ENCODE results near the gene YRDC. TPM values are rescaled to one million over a fixed set of nuclear protein-coding genes. Genes with fewer than 3 reads are reported as not detected.

The YRDC gene
- total and polyA plus RNA-seq, 9 of the 15 experiments (the other 6 are each of a cell fraction or from before 2014, with no cell fraction given), result 11.1 to 58.5 (median 49.8) TPM

- TF ChIP-seq ZNF431 (CRISPR knock-in tag; IDR thresholded peaks at IDR 0.05), result no peak
- TF ChIP-seq NCOR1 (IDR thresholded peaks at IDR 0.05), result no peak
- TF ChIP-seq ZNF146 (CRISPR knock-in tag; IDR thresholded peaks at IDR 0.05; ENCODE audit: unreplicated experiment), result no peak
- TF ChIP-seq, protein P1, sequence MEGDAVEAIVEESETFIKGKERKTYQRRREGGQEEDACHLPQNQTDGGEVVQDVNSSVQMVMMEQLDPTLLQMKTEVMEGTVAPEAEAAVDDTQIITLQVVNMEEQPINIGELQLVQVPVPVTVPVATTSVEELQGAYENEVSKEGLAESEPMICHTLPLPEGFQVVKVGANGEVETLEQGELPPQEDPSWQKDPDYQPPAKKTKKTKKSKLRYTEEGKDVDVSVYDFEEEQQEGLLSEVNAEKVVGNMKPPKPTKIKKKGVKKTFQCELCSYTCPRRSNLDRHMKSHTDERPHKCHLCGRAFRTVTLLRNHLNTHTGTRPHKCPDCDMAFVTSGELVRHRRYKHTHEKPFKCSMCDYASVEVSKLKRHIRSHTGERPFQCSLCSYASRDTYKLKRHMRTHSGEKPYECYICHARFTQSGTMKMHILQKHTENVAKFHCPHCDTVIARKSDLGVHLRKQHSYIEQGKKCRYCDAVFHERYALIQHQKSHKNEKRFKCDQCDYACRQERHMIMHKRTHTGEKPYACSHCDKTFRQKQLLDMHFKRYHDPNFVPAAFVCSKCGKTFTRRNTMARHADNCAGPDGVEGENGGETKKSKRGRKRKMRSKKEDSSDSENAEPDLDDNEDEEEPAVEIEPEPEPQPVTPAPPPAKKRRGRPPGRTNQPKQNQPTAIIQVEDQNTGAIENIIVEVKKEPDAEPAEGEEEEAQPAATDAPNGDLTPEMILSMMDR (IDR thresholded peaks at IDR 0.05 in 2 of 3, conservative IDR thresholded peaks at IDR 0.05 in 1 of 3; ENCODE audit: insufficient read depth in 2 of 3, low read depth in 1 of 3, low read length in 3 of 3), result no peak
- TF ChIP-seq, protein P2, sequence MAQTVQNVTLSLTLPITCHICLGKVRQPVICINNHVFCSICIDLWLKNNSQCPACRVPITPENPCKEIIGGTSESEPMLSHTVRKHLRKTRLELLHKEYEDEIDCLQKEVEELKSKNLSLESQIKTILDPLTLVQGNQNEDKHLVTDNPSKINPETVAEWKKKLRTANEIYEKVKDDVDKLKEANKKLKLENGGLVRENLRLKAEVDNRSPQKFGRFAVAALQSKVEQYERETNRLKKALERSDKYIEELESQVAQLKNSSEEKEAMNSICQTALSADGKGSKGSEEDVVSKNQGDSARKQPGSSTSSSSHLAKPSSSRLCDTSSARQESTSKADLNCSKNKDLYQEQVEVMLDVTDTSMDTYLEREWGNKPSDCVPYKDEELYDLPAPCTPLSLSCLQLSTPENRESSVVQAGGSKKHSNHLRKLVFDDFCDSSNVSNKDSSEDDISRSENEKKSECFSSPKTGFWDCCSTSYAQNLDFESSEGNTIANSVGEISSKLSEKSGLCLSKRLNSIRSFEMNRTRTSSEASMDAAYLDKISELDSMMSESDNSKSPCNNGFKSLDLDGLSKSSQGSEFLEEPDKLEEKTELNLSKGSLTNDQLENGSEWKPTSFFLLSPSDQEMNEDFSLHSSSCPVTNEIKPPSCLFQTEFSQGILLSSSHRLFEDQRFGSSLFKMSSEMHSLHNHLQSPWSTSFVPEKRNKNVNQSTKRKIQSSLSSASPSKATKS (CRISPR knock-in tag; IDR thresholded peaks at IDR 0.05), result no peak
- TF ChIP-seq MEIS2 (IDR thresholded peaks at IDR 0.05; ENCODE audit: partially characterized antibody), result no peak
- no peak for TF ChIP-seq CEBPG (CRISPR knock-in tag; IDR thresholded peaks at IDR 0.05)
- TF ChIP-seq CEBPG (tag; conservative IDR thresholded peaks at IDR 0.05 in 1 of 2, IDR thresholded peaks at IDR 0.05 in 1 of 2), result no peak
- TF ChIP-seq, protein P3, sequence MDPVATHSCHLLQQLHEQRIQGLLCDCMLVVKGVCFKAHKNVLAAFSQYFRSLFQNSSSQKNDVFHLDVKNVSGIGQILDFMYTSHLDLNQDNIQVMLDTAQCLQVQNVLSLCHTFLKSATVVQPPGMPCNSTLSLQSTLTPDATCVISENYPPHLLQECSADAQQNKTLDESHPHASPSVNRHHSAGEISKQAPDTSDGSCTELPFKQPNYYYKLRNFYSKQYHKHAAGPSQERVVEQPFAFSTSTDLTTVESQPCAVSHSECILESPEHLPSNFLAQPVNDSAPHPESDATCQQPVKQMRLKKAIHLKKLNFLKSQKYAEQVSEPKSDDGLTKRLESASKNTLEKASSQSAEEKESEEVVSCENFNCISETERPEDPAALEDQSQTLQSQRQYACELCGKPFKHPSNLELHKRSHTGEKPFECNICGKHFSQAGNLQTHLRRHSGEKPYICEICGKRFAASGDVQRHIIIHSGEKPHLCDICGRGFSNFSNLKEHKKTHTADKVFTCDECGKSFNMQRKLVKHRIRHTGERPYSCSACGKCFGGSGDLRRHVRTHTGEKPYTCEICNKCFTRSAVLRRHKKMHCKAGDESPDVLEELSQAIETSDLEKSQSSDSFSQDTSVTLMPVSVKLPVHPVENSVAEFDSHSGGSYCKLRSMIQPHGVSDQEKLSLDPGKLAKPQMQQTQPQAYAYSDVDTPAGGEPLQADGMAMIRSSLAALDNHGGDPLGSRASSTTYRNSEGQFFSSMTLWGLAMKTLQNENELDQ (CRISPR knock-in tag; IDR thresholded peaks at IDR 0.05; ENCODE audit: borderline replicate concordance), result peak; percentile 34; the same call in 1 of the 2 replicates
- TF ChIP-seq TFAM (CRISPR knock-in tag; conservative IDR thresholded peaks at IDR 0.05), result no peak
- TF ChIP-seq TEAD2 (tag; IDR thresholded peaks at IDR 0.05), result no peak
- TF ChIP-seq SPI1 (IDR thresholded peaks at IDR 0.05; ENCODE audit: borderline replicate concordance, low read depth, low read length), result 0 out of 2 replicates have a peak, but pooled peaks have one; percentile 10
- no peak for TF ChIP-seq TAF1 (IDR thresholded peaks at IDR 0.05; ENCODE audit: control insufficient read depth, extremely low read depth, insufficient read depth, low read length, severe bottlenecking)
- no peak for TF ChIP-seq MCM7 (IDR thresholded peaks at IDR 0.05)
- TF ChIP-seq SMARCA5 (IDR thresholded peaks at IDR 0.05), result no peak
- no peak for TF ChIP-seq ZNF589 (CRISPR knock-in tag; IDR thresholded peaks at IDR 0.05; ENCODE audit: low read depth)
- peak; percentile 65 for TF ChIP-seq GABPA (tag; conservative IDR thresholded peaks at IDR 0.05; ENCODE audit: low read depth)
- TF ChIP-seq, protein P4, sequence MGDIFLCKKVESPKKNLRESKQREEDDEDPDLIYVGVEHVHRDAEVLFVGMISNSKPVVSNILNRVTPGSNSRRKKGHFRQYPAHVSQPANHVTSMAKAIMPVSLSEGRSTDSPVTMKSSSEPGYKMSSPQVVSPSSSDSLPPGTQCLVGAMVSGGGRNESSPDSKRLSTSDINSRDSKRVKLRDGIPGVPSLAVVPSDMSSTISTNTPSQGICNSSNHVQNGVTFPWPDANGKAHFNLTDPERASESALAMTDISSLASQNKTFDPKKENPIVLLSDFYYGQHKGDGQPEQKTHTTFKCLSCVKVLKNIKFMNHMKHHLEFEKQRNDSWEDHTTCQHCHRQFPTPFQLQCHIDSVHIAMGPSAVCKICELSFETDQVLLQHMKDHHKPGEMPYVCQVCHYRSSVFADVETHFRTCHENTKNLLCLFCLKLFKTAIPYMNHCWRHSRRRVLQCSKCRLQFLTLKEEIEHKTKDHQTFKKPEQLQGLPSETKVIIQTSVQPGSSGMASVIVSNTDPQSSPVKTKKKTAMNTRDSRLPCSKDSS (IDR thresholded peaks at IDR 0.05; ENCODE audit: low read depth, partially characterized antibody), result no peak
- TF ChIP-seq MTA2 (IDR thresholded peaks at IDR 0.05; ENCODE audit: low read depth), result no peak
- peak; percentile 96 for TF ChIP-seq ZNF232 (CRISPR knock-in tag; IDR thresholded peaks at IDR 0.05)
These were observed 12.5 kb downstream of the YRDC start (continued) for GRCh38 chr1:37795340-37796125.
